Myometrial cell (primary cell): Measurements from ENCODE around the gene AMMECR1. TPM values are rescaled to one million over a fixed set of nuclear protein-coding genes. Genes with fewer than 3 reads are reported as not detected.

Experiments used
- total RNA-seq: library from RNA; depleted of rRNA; stranded (reverse); fragments of >200 nt; gene quantifications from 2 replicates; pipeline ENCODE4 v1.2.3, GENCODE V29; 2015

Gene AMMECR1
- 16.8 and 17.0 TPM in 2 replicates for total RNA-seq

GRCh38 chrX:110317820-110318663 is at the start of gene AMMECR1:
Gene AMMECR1, minus strand, starts transcription at chrX:110318085. Its CDS starts 14 bp downstream, at chrX:110318071.

DNA sequence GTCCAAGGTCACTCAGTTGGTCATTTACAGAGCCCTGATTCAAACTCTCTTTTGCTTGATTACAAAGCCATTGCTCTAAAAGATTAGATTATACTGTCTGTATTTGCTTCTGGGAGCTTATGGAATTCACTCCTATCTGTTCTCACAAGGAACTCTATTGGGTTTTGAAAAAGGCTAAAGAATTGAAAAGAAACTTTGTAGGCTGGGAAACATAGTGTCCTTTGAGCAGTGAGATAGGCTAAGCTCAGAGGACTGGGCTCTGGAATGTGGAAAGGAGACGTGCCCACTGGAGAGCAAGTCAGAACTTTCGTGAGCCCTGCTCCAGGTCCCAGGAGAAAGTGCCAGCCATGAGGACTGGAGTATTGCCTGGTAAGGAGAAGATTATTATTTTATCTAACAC is 40.7 kb upstream of the AMMECR1 start, which contains the start of gene RTL9:
RTL9 (plus strand) TSS at position 301 of the 400 bp plus-strand sequence. CDS start 91,770 bp downstream, outside the sequence.

Other genes with a start within 250 kb of the AMMECR1 start
- gene RTL9, start 40.8 kb upstream of the AMMECR1 start, total RNA-seq, result 0.18 TPM in 1 of 2 replicates, not detected in the other